HG03442 (cell line): ENCODE data around the gene PNPLA2.

Experiments used
- ATAC-seq: cut with Tn5 transposase; IDR thresholded peaks from one replicate; pipeline ENCODE4 v1.9.1; 2021; ENCODE audit warnings: mild to moderate bottlenecking, moderate library complexity; ENCODE audit not compliant: unreplicated experiment

Gene PNPLA2

DNA sequence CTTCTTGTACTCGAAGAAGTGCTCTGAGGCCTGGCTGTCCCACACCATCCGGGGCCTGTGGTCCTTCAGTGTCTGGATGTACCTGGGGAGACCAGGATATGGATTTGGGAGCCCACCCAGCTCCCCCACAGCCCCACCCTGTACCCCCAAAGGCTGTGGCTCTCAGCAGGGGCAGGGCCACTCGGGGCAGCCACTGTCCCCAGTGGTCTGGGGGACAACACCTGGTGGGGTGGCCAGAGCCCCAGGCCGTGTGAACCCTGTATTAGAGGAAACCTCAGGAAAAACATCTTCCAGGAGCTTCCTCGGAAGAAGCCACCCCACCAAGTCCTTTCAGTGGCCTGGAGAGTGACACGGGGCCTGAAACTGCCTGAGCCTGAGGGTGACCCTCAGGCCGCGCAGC lies 51.7 kb downstream of the PNPLA2 start:
- ATAC-seq: no peak

DNA sequence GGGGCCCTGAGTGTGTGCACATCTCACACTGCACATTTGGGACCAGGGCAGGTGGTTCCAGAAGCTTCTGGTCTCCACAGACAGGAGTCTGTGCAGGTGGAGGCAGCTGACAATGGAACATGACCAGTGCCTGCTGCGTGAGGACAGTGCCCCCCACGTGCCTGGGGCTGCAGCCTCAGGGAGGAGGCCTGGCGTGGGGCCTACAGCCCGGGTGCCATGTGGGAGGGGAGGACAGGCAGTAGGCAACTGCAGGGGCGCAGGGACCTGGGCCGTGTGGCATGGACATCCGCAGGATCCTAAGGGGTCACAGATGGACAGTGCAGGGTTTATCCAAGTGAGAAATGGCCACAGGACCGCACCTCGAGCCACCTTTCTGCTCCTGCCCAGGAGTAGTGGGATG lies 52.8 kb downstream of the PNPLA2 start:
- ATAC-seq: no peak

DNA sequence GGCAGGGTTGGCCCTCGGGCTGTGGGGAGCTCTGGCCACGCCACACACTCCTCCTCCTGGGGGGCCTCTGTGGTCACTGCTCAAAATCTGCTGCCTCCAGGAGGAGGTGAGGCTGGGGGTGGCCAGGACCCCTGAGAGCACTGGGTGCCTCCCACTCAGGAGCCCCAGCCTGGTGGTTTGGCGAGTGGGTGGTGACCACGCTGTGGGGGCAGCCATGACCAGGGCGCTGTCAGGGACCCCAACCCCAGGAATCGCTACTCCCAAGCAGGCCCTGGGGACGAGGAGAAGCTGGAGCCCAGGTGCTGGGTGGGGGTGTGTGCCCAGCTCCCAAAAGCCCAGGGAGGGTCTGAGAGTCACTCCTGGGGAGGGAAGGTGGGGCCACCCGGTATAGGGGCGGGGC lies 54.1 kb downstream of the PNPLA2 start:
- no peak for ATAC-seq

DNA sequence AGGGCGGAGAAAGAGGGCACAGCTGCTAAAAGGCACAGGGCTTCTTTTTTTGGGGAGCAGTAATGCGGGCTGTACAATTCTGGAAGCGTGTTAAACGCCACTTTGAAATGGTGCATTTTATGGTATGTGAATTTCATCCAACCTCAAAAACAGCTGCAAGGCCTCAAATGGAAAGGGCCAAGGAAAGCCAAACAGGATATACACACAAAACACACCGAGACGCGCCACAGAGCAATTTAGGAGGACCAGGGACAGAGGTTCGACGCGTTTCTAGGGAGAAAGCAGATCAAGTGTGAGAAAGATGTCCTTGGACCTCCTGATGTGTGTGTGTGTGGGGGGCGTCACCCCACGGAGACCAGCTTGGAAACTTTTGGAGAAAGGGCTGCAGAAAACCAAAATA lies 55.0 kb downstream of the PNPLA2 start:
- no peak for ATAC-seq
